Keratinocyte (primary cell): ENCODE results near the gene ADAT3.

Source experiments
- EZH2 ChIP-seq: IDR thresholded peaks from one replicate; pipeline ENCODE4 v1.6.1; 2012; ENCODE audit warnings: inconsistent platforms, mild to moderate bottlenecking, low read length, moderate library complexity
- TF ChIP-seq, protein P1 (sequence below), 3 experiments: IDR thresholded peaks in 1 of 3; conservative IDR thresholded peaks in 1 of 3; optimal IDR thresholded peaks in 1 of 3; 2 replicates in 2 of 3; 3 replicates in 1 of 3; pipeline versions ENCODE3 to v1.5.1; 2011; ENCODE audit warnings: low read length in 3 of 3, mild to moderate bottlenecking in 3 of 3, moderate library complexity in 2 of 3, control low read depth in 1 of 3, inconsistent platforms in 1 of 3; ENCODE audit not compliant: insufficient read depth in 2 of 3; ENCODE audit errors: extremely low read depth in 1 of 3

DNA sequence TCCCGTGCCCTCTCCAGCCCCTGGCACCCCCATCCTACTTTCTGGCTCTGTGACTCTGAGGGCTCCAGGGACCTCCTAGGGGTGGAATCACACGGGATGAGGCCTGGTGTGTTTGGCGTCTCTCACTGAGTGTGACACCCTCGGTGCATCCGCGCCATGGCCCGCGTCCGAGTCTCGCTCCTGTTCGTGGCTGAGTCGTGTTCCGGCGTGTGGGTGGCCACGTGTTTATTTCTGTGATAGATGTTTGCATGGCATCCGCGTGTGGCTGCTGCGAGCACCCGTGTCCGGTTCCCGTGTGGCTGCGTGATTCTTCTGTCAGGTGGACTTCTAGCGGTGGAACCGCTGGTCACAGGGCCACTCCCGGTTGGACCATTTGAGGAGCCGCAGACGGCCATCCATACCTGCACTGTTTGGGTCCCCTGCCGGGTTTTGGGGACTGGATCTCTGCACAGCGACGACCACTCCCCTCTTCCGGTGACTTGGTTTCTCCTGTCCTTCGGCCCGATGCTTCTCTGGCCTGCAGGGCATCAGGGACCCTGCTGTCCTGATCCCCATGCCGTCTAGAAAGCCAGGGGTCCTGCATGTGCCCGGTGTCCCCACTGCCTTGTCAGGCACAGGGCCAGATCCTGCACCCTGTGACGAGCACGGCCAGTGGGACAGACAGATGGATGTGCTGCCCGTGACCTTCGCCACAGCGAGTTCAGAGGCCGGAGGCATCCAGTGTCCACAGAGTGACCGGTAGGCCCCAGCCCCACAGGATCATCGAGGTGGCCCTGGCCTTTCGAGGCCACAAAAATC lies 44.3 kb downstream of the ADAT3 start:
- TF ChIP-seq, protein P1, sequence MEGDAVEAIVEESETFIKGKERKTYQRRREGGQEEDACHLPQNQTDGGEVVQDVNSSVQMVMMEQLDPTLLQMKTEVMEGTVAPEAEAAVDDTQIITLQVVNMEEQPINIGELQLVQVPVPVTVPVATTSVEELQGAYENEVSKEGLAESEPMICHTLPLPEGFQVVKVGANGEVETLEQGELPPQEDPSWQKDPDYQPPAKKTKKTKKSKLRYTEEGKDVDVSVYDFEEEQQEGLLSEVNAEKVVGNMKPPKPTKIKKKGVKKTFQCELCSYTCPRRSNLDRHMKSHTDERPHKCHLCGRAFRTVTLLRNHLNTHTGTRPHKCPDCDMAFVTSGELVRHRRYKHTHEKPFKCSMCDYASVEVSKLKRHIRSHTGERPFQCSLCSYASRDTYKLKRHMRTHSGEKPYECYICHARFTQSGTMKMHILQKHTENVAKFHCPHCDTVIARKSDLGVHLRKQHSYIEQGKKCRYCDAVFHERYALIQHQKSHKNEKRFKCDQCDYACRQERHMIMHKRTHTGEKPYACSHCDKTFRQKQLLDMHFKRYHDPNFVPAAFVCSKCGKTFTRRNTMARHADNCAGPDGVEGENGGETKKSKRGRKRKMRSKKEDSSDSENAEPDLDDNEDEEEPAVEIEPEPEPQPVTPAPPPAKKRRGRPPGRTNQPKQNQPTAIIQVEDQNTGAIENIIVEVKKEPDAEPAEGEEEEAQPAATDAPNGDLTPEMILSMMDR (optimal IDR thresholded peaks at IDR 0.05 in 1 of 3, IDR thresholded peaks at IDR 0.05 in 1 of 3, conservative IDR thresholded peaks at IDR 0.05 in 1 of 3; ENCODE audit: extremely low read depth in 1 of 3, insufficient read depth in 2 of 3, low read length in 3 of 3), result no peak
- TF ChIP-seq EZH2, result no peak
